ENCODE measurements around the gene OR9A4. TPM values are rescaled to one million over a fixed set of nuclear protein-coding genes. Genes with fewer than 3 reads are reported as not detected.

OR9A4 gene
- total RNA-seq, 1 donor from 2014 or later = not detected

DNA sequence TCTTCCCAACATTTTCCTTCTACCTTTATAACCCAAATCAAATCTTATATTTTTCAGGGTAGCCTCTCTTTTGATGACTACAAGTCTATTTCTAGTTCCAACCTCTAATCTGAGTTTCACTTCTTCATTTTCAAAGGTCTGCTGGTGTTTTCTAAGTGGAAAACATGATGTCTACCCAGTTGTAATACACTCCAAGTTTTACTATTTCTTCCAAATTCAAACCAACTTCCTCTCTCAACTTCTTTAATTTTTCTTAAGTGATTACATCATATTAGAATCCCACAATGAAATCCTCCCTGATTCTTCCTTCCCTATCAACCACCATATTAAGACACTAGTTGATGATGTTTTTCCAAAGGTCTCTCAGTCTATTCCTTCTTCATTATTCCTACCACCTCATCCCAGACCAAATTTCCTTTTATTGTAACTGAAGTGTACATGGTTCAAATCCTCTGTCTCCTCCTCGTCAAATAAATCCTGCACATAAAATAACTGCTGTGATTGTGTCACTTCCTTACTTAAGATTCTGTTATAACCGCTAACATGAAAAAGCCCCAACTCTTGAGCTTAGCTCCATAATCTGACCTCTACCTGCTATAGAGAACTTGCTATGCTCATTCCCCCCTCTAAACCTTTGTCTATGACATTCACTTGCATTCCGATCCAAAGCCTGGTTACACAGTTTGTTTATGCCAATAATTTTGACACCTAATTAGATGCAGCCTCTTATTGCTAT, 44.7 kb downstream of the OR9A4 start:
- Mint-ChIP-seq H3K4me1 (ENCODE audit: unreplicated experiment) (no peaks in the 10 kb centered on the region), H3K27ac (ENCODE audit: unreplicated experiment) (no peak overlapping the region), H3K9me3 (ENCODE audit: unreplicated experiment) (peaks cover 7% of the 10 kb centered on the region), H3K4me3 (ENCODE audit: unreplicated experiment) (no peak overlapping the region), H3K36me3 (ENCODE audit: unreplicated experiment) (no peaks in the 10 kb centered on the region), H3K27me3 (ENCODE audit: unreplicated experiment) (no peaks in the 10 kb centered on the region)
- TF ChIP-seq, protein P1, sequence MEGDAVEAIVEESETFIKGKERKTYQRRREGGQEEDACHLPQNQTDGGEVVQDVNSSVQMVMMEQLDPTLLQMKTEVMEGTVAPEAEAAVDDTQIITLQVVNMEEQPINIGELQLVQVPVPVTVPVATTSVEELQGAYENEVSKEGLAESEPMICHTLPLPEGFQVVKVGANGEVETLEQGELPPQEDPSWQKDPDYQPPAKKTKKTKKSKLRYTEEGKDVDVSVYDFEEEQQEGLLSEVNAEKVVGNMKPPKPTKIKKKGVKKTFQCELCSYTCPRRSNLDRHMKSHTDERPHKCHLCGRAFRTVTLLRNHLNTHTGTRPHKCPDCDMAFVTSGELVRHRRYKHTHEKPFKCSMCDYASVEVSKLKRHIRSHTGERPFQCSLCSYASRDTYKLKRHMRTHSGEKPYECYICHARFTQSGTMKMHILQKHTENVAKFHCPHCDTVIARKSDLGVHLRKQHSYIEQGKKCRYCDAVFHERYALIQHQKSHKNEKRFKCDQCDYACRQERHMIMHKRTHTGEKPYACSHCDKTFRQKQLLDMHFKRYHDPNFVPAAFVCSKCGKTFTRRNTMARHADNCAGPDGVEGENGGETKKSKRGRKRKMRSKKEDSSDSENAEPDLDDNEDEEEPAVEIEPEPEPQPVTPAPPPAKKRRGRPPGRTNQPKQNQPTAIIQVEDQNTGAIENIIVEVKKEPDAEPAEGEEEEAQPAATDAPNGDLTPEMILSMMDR (IDR thresholded peaks at IDR 0.05) = no peak
- no peak for DNase-seq (ENCODE audit: extremely low spot score, unreplicated experiment)

Other genes with a start within 250 kb of the OR9A4 start
- gene DENND11, start 214.2 kb upstream of the OR9A4 start, total RNA-seq = 10.6 and 12.3 TPM in 2 replicates
- not detected in 2 replicates for gene WEE2, start 208.0 kb upstream of the OR9A4 start, total RNA-seq
- gene SSBP1, start 178.0 kb upstream of the OR9A4 start, total RNA-seq = 96.4 and 112 TPM in 2 replicates
- gene TAS2R3, start 152.3 kb upstream of the OR9A4 start, total RNA-seq = 1.6 and 2.6 TPM in 2 replicates
- 1.7 and 2.2 TPM in 2 replicates for gene TAS2R4, start 139.7 kb upstream of the OR9A4 start, total RNA-seq
- 3.1 and 3.2 TPM in 2 replicates for gene TAS2R5, start 126.2 kb upstream of the OR9A4 start, total RNA-seq
- not detected in 2 replicates for gene PRSS37, start 74.9 kb upstream of the OR9A4 start, total RNA-seq
- gene CLEC5A, start 30.6 kb downstream of the OR9A4 start, total RNA-seq = not detected in 2 replicates
- not detected in 2 replicates for gene TAS2R38, start 57.4 kb downstream of the OR9A4 start, total RNA-seq
- not detected in 2 replicates for gene MGAM, start 79.5 kb downstream of the OR9A4 start, total RNA-seq
- not detected in 2 replicates for gene MGAM2, start 195.3 kb downstream of the OR9A4 start, total RNA-seq

Data from osteocyte (in vitro differentiated cells).